Measurements from ENCODE around the gene ALDOB.

DNA sequence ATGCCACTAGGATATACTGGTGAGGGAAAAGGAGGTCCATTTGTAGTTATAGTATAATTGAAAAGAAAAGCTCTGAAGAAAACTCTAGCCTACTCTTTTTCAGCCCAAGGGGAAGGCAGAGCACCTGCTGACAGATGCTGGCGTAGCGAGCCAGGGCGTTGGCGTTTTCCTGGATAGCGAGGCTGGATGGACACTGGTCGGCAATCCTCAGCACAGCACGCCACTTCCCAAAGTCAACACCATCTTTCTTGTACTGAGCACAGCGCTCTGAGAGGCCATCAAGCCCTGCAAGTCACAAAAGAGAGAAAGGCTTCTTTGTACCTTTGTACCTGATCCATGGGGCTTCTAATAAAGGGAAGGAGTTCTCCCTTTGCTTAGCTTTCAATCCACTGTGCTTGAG is 8.2 kb downstream of the ALDOB start:
- TF ChIP-seq, protein P1, sequence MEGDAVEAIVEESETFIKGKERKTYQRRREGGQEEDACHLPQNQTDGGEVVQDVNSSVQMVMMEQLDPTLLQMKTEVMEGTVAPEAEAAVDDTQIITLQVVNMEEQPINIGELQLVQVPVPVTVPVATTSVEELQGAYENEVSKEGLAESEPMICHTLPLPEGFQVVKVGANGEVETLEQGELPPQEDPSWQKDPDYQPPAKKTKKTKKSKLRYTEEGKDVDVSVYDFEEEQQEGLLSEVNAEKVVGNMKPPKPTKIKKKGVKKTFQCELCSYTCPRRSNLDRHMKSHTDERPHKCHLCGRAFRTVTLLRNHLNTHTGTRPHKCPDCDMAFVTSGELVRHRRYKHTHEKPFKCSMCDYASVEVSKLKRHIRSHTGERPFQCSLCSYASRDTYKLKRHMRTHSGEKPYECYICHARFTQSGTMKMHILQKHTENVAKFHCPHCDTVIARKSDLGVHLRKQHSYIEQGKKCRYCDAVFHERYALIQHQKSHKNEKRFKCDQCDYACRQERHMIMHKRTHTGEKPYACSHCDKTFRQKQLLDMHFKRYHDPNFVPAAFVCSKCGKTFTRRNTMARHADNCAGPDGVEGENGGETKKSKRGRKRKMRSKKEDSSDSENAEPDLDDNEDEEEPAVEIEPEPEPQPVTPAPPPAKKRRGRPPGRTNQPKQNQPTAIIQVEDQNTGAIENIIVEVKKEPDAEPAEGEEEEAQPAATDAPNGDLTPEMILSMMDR (conservative IDR thresholded peaks at IDR 0.05; ENCODE audit: low read depth, low read length), result no peak
- TF ChIP-seq EZH2 (IDR thresholded peaks at IDR 0.05; ENCODE audit: low read length, unreplicated experiment), result no peak

Measured in PC-3 (cell line).